GM10248 (cell line): ENCODE data around the gene GRM4.

Experiments
- CTCF ChIA-PET: fragments of 300-600 bp; sonication (Branson Sonifier 250); formaldehyde crosslinking; extraction: SDS; loops from one replicate; lab custom pipeline; 2021; ENCODE audit warnings: antibody characterized with exemption; lab: Yijun Ruan, JAX
- POLR2A ChIA-PET: fragments of 350-650 bp; sonication (Branson Sonifier 250); formaldehyde crosslinking; extraction: SDS; loops from one replicate; lab custom pipeline; 2020; ENCODE audit warnings: antibody characterized with exemption; lab: Yijun Ruan, JAX
- DNase-seq: peaks from one replicate; pipeline ENCODE4 v3.0.0; 2012; ENCODE audit errors: extremely low spot score
- TF ChIP-seq, protein P1 (sequence below): IDR thresholded peaks from 2 replicates; pipeline ENCODE4 v1.5.1; 2012; ENCODE audit warnings: mild to moderate bottlenecking, low read depth; ENCODE audit errors: extremely low read depth, missing control alignments, control extremely low read depth

GRM4 gene

DNA sequence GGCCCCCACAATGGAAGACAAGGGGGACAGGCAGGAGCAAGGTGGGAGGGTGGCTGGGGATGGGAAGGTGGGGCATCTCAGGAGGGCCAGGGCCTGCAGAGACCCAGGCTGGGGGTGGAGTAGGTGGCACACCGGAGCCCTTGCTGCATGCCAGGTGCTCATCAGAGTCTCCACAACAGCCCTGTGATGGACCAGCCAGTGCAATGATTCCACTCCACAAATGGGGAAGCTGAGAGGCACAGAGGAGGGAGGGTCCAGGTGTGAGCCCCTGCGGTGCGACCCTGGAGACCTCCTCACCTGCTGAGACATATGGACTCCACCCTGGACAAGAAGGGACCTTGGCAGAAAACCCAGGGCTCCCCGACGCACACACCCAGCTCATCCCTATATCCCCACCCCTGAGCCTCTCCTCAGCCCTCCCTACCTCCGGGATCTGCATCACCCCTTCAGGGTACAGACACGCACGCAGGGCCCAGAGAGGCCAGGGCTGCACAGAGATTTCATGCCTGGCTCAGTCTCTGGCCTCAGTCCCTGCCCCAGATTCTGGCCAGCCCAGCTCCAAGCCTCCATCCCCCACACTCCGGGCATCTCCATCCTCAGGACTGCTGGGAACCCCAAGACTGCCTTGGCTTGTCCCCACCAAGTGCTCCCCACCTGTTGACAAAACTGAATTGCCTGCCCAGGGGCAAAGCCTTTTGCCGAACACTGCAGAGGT is 7.1 kb upstream of the GRM4 start:
- TF ChIP-seq, protein P1, sequence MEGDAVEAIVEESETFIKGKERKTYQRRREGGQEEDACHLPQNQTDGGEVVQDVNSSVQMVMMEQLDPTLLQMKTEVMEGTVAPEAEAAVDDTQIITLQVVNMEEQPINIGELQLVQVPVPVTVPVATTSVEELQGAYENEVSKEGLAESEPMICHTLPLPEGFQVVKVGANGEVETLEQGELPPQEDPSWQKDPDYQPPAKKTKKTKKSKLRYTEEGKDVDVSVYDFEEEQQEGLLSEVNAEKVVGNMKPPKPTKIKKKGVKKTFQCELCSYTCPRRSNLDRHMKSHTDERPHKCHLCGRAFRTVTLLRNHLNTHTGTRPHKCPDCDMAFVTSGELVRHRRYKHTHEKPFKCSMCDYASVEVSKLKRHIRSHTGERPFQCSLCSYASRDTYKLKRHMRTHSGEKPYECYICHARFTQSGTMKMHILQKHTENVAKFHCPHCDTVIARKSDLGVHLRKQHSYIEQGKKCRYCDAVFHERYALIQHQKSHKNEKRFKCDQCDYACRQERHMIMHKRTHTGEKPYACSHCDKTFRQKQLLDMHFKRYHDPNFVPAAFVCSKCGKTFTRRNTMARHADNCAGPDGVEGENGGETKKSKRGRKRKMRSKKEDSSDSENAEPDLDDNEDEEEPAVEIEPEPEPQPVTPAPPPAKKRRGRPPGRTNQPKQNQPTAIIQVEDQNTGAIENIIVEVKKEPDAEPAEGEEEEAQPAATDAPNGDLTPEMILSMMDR, result no peak
- POLR2A ChIA-PET, result no interaction called here
- DNase-seq, result no peak
- CTCF ChIA-PET, result interaction anchor here (0.7 to 6.3 kb wide), 6 partner anchors 9 to 409 kb away, joined by 3 to 82 read pairs (median 6); no protein-coding TSS in a partner anchor

DNA sequence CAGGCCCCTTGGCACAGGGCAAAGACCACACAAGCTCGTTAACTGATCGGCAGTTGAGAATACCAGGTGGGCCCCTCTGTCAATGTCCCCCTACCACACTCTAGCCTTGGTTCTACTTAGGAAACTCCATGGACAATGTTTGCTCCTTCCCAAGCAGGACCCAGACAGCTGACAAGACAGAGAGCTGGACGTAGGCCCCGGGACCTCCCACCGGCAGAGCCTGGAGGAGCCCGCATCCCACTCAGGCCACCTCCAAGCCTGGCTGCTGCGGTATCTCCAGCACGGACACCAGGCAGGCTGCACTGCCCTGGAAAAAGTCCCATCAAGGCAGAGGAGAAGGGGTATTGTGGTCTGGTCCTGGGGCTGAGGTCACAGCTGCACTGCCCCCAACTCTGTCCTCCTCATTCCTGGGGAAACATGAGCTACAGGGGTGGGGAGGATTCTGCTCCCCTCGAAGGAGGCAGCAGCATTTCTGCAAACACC is 6.2 kb upstream of the GRM4 start:
- no peak for DNase-seq
- ChIA-PET CTCF (interaction anchor here (1.0 to 6.3 kb wide), 5 partner anchors 10 to 408 kb away, joined by 3 to 82 read pairs (median 3); no protein-coding TSS in a partner anchor), POLR2A (interaction anchor here (0.5 to 0.6 kb wide), 2 partner anchors 273 to 1773 kb away, joined by 3 read pairs; no protein-coding TSS in a partner anchor)
- TF ChIP-seq, protein P1, result no peak

DNA sequence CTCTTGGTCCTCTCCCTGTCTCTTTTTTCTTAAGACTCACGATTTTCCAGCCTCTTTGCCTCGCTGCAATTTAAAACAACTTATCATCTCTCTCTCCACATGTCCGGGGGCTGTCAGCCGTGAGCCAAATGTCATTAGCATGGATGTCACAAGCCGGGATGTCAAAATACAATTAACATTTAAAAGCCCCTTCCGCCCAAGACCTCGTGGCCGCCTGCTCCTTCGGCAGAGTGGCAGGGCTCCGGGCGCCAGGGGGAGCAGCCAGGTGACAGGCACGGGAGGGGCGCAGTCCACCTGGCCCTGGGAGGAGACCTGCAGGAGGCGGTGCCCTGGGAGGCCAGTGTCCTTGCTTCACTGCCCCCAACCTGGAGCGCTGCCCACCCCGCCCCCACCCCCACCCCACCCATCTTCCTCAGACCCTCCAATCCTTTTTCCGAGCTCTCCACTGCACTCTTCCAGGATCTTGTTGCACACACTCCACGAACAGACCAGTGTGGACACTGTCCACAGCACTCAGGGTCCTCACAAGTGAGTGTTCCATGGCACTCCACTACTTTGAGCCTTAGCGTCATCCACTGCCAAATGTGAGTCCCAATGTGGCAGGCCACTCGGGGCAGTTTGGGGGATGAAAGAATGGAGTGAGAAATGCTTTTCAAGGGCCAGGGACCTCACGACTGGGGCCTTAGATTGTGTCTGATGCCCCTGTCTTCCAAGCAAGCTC is 5.6 kb upstream of the GRM4 start:
- no peak for DNase-seq
- ChIA-PET POLR2A (interaction anchor here (0.5 to 0.6 kb wide), 2 partner anchors 274 to 1774 kb away, joined by 3 read pairs; no protein-coding TSS in a partner anchor), CTCF (interaction anchor here (1.1 to 6.3 kb wide), 3 partner anchors 12 to 382 kb away, joined by 3 to 82 read pairs (median 8); no protein-coding TSS in a partner anchor)
- TF ChIP-seq, protein P1, result no peak

DNA sequence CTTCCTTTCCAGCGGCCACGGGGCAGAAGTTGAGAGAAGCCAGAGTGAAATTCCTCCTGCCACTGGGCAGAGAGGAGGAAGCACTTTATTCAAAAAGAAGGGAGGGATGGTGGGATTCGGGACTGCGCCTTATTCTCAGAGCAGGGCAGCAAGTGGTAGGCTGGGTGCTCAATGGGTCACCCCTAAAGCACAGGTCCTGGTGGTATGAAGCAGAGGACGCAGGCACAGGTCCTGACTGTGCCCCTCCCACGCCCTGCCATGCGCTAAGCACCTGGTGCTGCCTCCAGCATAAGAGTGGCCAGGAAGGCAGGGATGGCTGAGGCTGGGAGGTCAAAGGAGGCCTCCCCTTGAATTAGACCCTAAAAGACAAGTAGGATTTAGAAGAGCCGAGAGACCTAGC is 4.9 kb upstream of the GRM4 start:
- POLR2A ChIA-PET, result no interaction called here
- DNase-seq, result no peak
- TF ChIP-seq, protein P1, result no peak
- CTCF ChIA-PET, result no interaction called here

DNA sequence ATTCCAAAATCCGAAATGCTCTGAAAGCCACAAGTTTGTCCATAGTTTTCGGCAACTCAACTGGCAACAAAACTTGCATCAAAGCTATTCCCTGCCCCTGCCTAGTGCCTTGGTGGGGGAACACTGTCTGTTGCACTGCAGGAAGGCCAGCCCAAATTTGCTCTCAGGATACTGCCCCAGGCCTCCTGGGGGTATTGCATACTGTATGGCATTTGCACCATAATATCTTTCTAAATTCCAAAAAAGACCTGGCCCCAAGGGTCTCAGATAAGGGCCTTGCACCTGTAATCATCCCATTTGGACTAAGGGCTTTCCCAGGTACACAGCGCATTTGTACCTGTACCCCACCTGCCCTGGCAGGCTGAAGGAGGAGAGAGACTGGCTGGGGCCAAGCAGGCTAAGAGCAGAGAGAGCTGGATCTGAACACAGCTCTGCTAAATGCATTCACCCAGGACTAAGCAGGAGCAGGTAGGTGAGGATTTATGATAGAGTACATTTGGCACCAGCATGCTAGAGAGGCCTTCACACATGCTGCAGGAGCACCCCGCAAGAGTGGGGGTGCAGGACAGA is 4.0 kb upstream of the GRM4 start:
- TF ChIP-seq, protein P1, result no peak

DNA sequence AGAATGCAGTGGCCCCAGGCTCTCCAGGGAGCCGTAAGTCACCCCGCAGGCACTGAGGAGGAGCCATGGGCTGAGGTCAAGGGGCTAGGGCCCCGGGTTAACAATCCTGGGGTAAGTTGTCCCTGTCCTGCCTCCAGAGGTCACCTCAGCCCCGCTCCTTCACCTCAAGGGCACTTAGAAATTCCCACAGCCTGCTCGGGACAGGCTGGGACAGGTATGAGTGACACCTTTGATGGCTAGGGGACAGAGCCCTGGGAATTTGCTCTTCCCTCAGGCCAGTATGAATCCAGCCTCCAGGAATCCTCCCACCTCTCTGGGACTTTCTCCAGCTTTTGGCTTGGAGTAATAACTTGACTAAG is 3.5 kb upstream of the GRM4 start:
- TF ChIP-seq, protein P1, result no peak
- ChIA-PET CTCF (interaction anchor here (1.1 to 1.4 kb wide), 2 partner anchors 13 to 14 kb away, joined by 3 to 5 read pairs; no protein-coding TSS in a partner anchor), POLR2A (no interaction called here)
- no peak for DNase-seq

More for the DNA sequence above, 4.0 kb upstream of the GRM4 start:
- POLR2A ChIA-PET, result no interaction called here
- CTCF ChIA-PET, result interaction anchor here (1.1 to 1.4 kb wide), 2 partner anchors 13 kb away, joined by 3 to 5 read pairs; no protein-coding TSS in a partner anchor
- DNase-seq, result no peak
